H1 (cell line): Measurements from ENCODE around the gene CELF4. TPM values are rescaled to one million over a fixed set of nuclear protein-coding genes. Genes with fewer than 3 reads are reported as not detected.

Experiments used
- CTCF ChIA-PET: fragments of 300-600 bp; sonication (Branson Sonifier 250); formaldehyde crosslinking; loops from one replicate; lab custom pipeline; 2021; ENCODE audit not compliant: partially characterized antibody; lab: Charles Lee
- POLR2A ChIA-PET: fragments of 300-600 bp; sonication (Branson Sonifier 250); formaldehyde crosslinking; loops from one replicate; lab custom pipeline; 2021; ENCODE audit warnings: inconsistent platforms; ENCODE audit not compliant: partially characterized antibody; lab: Charles Lee
- DNase-seq, 2 experiments: peaks; one replicate each; pipeline versions ENCODE4 v3.0.0 to v3.0.0-alpha.2; 2010 to 2022; ENCODE audit warnings: low spot score in 2 of 2, low read depth in 1 of 2, mixed read lengths in 1 of 2
- FAIRE-seq: peaks from 2 replicates; lab custom pipeline; 2011; peaks lifted over from hg19 to GRCh38; lab: Jason Lieb, UNC
- H2AFZ ChIP-seq: 2 replicates; pipeline ENCODE4 v1.8.1; 2012; ENCODE audit warnings: low read length, inconsistent platforms
- H2AK5ac ChIP-seq: 2 replicates; pipeline ENCODE4 v1.6.1; 2013; ENCODE audit warnings: low read depth, low read length
- H2BK120ac ChIP-seq: replicated peaks from 2 replicates; pipeline ENCODE3; 2013; ENCODE audit warnings: low read depth, low read length, inconsistent platforms
- H2BK12ac ChIP-seq: 2 replicates; pipeline ENCODE4 v1.6.1; 2013; ENCODE audit warnings: low read depth, low read length
- H2BK15ac ChIP-seq: 2 replicates; pipeline ENCODE4 v1.6.1; 2013; ENCODE audit warnings: low read length
- H2BK20ac ChIP-seq: 2 replicates; pipeline ENCODE4 v1.6.1; 2013; ENCODE audit warnings: low read length
- H2BK5ac ChIP-seq: 2 replicates; pipeline ENCODE4 v1.6.1; 2013; ENCODE audit warnings: low read depth, low read length
- H3K14ac ChIP-seq: 2 replicates; pipeline ENCODE4 v1.6.1; 2013; ENCODE audit warnings: inconsistent platforms; ENCODE audit not compliant: insufficient read length
- H3K18ac ChIP-seq: 2 replicates; pipeline ENCODE4 v1.6.1; 2013; ENCODE audit warnings: low read length; ENCODE audit errors: extremely low read depth
- H3K23ac ChIP-seq: 2 replicates; pipeline ENCODE4 v1.6.1; 2013; ENCODE audit warnings: inconsistent platforms; ENCODE audit not compliant: insufficient read length
- H3K23me2 ChIP-seq: 2 replicates; pipeline ENCODE4 v1.6.1; 2013; ENCODE audit warnings: low read depth, low read length
- H3K27ac ChIP-seq: 2 replicates; pipeline ENCODE4 v1.6.1; 2011; ENCODE audit warnings: low read depth, low read length, inconsistent platforms
- H3K27me3 ChIP-seq, 4 experiments: replicated peaks in 1 of 4; 1 replicate in 1 of 4; 2 replicates in 3 of 4; pipeline versions ENCODE4 v1.6.1 to v1.8.1; 2011 to 2013; ENCODE audit warnings: low read length in 3 of 4, mild to moderate bottlenecking in 3 of 4, inconsistent platforms in 2 of 4, mixed read lengths in 2 of 4, moderate library complexity in 1 of 4; ENCODE audit not compliant: control insufficient read depth in 3 of 4, insufficient read depth in 3 of 4; ENCODE audit errors: extremely low read depth in 1 of 4
- H3K36me3 ChIP-seq, 4 experiments: 2 replicates each; pipeline versions ENCODE4 v1.6.1 to v1.8.1; 2011 to 2013; ENCODE audit warnings: mild to moderate bottlenecking in 4 of 4, low read length in 3 of 4, moderate library complexity in 2 of 4, control low read depth in 1 of 4, inconsistent platforms in 1 of 4; ENCODE audit not compliant: insufficient read depth in 4 of 4, control insufficient read depth in 2 of 4
- H3K4ac ChIP-seq: replicated peaks from 2 replicates; pipeline ENCODE3; 2013; ENCODE audit warnings: low read length, low read depth, mixed read lengths, inconsistent platforms; ENCODE audit not compliant: insufficient read length
- H3K4me1 ChIP-seq, 4 experiments: replicated peaks in 1 of 4; 1 replicate in 1 of 4; 2 replicates in 3 of 4; pipeline versions ENCODE4 v1.6.1 to v1.8.1; 2011 to 2013; ENCODE audit warnings: low read length in 3 of 4, inconsistent platforms in 2 of 4, mixed read lengths in 1 of 4; ENCODE audit not compliant: insufficient read depth in 4 of 4, control insufficient read depth in 3 of 4
- H3K4me2 ChIP-seq, 2 experiments: 2 replicates each; pipeline versions ENCODE4 v1.6.1 to v1.8.1; 2011 to 2013; ENCODE audit warnings: low read depth in 2 of 2, low read length in 2 of 2, control low read depth in 1 of 2, inconsistent platforms in 1 of 2, mild to moderate bottlenecking in 1 of 2; ENCODE audit not compliant: insufficient read depth in 1 of 2
- H3K4me3 ChIP-seq, 4 experiments: fragments of 200-600, 300-600 bp in 1 of 4; sonication (generic), shearing (Covaris generic), sonication (Bioruptor Twin) in 1 of 4; 2 replicates each; pipeline versions ENCODE4 v1.5.1 to v1.8.1; 2011 to 2016; ENCODE audit warnings: low read length in 4 of 4, low read depth in 3 of 4, control low read depth in 2 of 4, inconsistent platforms in 2 of 4, mild to moderate bottlenecking in 2 of 4, mixed read lengths in 1 of 4, moderate library complexity in 1 of 4; ENCODE audit not compliant: insufficient read depth in 2 of 4; ENCODE audit errors: extremely low read depth in 1 of 4
- H3K56ac ChIP-seq: replicated peaks from 2 replicates; pipeline ENCODE3; 2013; ENCODE audit warnings: low read depth, mild to moderate bottlenecking, mixed read lengths, low read length, inconsistent platforms; ENCODE audit not compliant: insufficient read length
- H3K79me1 ChIP-seq: 2 replicates; pipeline ENCODE4 v1.6.1; 2013; ENCODE audit warnings: low read depth, low read length, control low read depth
- H3K79me2 ChIP-seq, 2 experiments: 2 replicates each; pipeline versions ENCODE4 v1.6.1 to v1.8.1; 2012 to 2013; ENCODE audit warnings: low read length in 2 of 2, mild to moderate bottlenecking in 2 of 2, inconsistent platforms in 1 of 2; ENCODE audit not compliant: insufficient read depth in 2 of 2, control insufficient read depth in 1 of 2
- H3K9ac ChIP-seq, 4 experiments: replicated peaks in 1 of 4; 1 replicate in 1 of 4; 2 replicates in 3 of 4; pipeline versions ENCODE4 v1.6.1 to v1.8.1; 2011 to 2013; ENCODE audit warnings: low read depth in 3 of 4, low read length in 3 of 4, control low read depth in 2 of 4, mild to moderate bottlenecking in 2 of 4, moderate library complexity in 2 of 4, inconsistent platforms in 1 of 4; ENCODE audit errors: extremely low read depth in 1 of 4
- H3K9me3 ChIP-seq, 2 experiments: 2 replicates each; pipeline versions ENCODE4 v1.6.1 to v1.8.1; 2012 to 2013; ENCODE audit warnings: mild to moderate bottlenecking in 2 of 2, moderate library complexity in 2 of 2, control low read depth in 1 of 2, inconsistent platforms in 1 of 2, low read depth in 1 of 2, low read length in 1 of 2, mixed read lengths in 1 of 2; ENCODE audit not compliant: insufficient read depth in 2 of 2
- H4K20me1 ChIP-seq, 2 experiments: replicated peaks in 1 of 2; 2 replicates each; pipeline versions ENCODE3 to v1.8.1; 2011 to 2013; ENCODE audit warnings: inconsistent platforms in 2 of 2, low read length in 2 of 2, mild to moderate bottlenecking in 1 of 2; ENCODE audit not compliant: insufficient read depth in 2 of 2, control insufficient read depth in 1 of 2
- H4K5ac ChIP-seq: 2 replicates; pipeline ENCODE4 v1.6.1; 2013; ENCODE audit warnings: low read length, low read depth, mixed read lengths, inconsistent platforms; ENCODE audit not compliant: insufficient read length
- H4K8ac ChIP-seq: 2 replicates; pipeline ENCODE4 v1.8.0; 2013; ENCODE audit warnings: mild to moderate bottlenecking, moderate library complexity, low read length, inconsistent platforms; ENCODE audit not compliant: insufficient read depth; ENCODE audit errors: extremely low read depth
- H4K91ac ChIP-seq: replicated peaks from 2 replicates; pipeline ENCODE3; 2013; ENCODE audit warnings: low read length, mixed read lengths, inconsistent platforms; ENCODE audit not compliant: insufficient read length
- ATF2 ChIP-seq: IDR thresholded peaks from 2 replicates; pipeline ENCODE4 v1.6.1; 2012; ENCODE audit warnings: low read length, inconsistent platforms
- CEBPB ChIP-seq: IDR thresholded peaks from 2 replicates; pipeline ENCODE4 v1.6.1; 2012; ENCODE audit warnings: low read depth, low read length
- EP300 ChIP-seq, 2 experiments: IDR thresholded peaks; 1 replicate in 1 of 2; 2 replicates in 1 of 2; pipeline ENCODE4 v1.6.1; 2011 to 2012; ENCODE audit warnings: low read depth in 2 of 2, low read length in 2 of 2, mild to moderate bottlenecking in 2 of 2, borderline replicate concordance in 1 of 2, inconsistent platforms in 1 of 2, moderate library complexity in 1 of 2
- HDAC6 ChIP-seq: IDR thresholded peaks from one replicate; pipeline ENCODE4 v1.7.1; 2012; ENCODE audit warnings: low read depth, mild to moderate bottlenecking, inconsistent platforms, low read length, moderate library complexity
- MAFK ChIP-seq: IDR thresholded peaks from 2 replicates; pipeline ENCODE4 v1.6.1; 2012; ENCODE audit warnings: low read depth, mild to moderate bottlenecking, improper control_type of control experiment, low read length
- MAX ChIP-seq: IDR thresholded peaks from 2 replicates; pipeline ENCODE4 v1.6.1; 2012; ENCODE audit warnings: inconsistent platforms
- NANOG ChIP-seq: IDR thresholded peaks from 2 replicates; pipeline ENCODE4 v1.6.1; 2011; ENCODE audit warnings: low read length, low read depth, mild to moderate bottlenecking, inconsistent platforms; ENCODE audit not compliant: insufficient read depth, poor library complexity, severe bottlenecking
- POU5F1 ChIP-seq: IDR thresholded peaks from 2 replicates; pipeline ENCODE4 v1.6.1; 2011; ENCODE audit warnings: low read depth, mild to moderate bottlenecking, low read length, moderate library complexity
- RXRA ChIP-seq: IDR thresholded peaks from 2 replicates; pipeline ENCODE4 v1.6.1; 2011; ENCODE audit warnings: low read depth, mild to moderate bottlenecking, low read length, moderate library complexity; ENCODE audit not compliant: insufficient read depth
- SIX5 ChIP-seq: IDR thresholded peaks from 2 replicates; pipeline ENCODE4 v1.6.1; 2011; ENCODE audit warnings: mild to moderate bottlenecking, low read depth, low read length
- SP2 ChIP-seq: IDR thresholded peaks from 2 replicates; pipeline ENCODE4 v1.6.1; 2012; ENCODE audit warnings: mild to moderate bottlenecking, low read length, inconsistent platforms
- SUZ12 ChIP-seq: fragments of 200-600 bp; sonication (generic); IDR thresholded peaks from 2 replicates; pipeline ENCODE4 v1.6.1; 2012; ENCODE audit warnings: mild to moderate bottlenecking, inconsistent platforms, low read length, moderate library complexity, mixed read lengths
- polyA plus RNA-seq, 7 experiments: library from polyadenylated mRNA; depleted of rRNA in 3 of 7; stranded (reverse) in 5 of 7; unstranded in 2 of 7; fragments of >200 nt in 5 of 7; fragments of 200-250 nt in 2 of 7; gene quantifications; 1 replicate in 5 of 7; 2 replicates in 1 of 7; 4 replicates in 1 of 7; pipeline versions ENCODE4 v1.2.1 to v1.2.3, GENCODE V29; 2011 to 2013; ENCODE audit warnings: missing spikeins in 2 of 7, mixed read lengths in 2 of 7
- total RNA-seq: library from RNA; stranded (reverse); fragmentation: NEBNext Ultra II Directional; extraction: Animal tissue kit (Norgen Biotek cat#: 25700); gene quantifications from 2 replicates; pipeline ENCODE4 v1.2.1, GENCODE V29; 2021

CELF4 gene
- total and polyA plus RNA-seq, 2 of the 8 experiments (the other 6 are each of a cell fraction or from before 2014, with no cell fraction given), result 1.6 to 3.4 TPM

DNA sequence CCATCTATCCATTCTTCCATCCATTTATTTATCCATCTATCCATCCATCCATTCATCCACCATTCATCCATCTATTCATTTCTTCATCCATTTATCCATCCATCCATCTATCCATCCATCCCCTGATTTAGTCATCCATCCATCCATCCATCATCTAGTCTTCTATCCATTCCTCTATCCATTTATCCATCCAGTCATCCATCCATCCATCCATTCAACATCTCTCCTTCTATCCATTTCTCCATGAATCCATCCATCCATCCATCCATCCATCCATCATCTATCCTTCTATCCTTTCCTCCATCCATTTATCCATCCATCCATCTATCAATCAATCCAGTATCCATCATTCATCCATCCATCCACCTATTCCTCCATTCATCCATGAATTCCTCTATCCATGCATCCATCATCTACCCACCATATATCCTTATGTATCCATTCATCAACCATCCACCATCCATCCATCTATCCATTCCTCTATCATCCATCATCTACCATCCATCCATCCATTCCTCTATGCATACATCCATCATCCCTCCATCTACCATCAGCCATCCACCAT, 185.0 kb downstream of the CELF4 start:
- H3K4me2 ChIP-seq, result no peak overlapping the region
- FAIRE-seq (no peak), DNase-seq (no peak)
- H2AK5ac ChIP-seq, result no peak overlapping the region
- no peak overlapping the region for H2BK120ac ChIP-seq
- no peaks in the 10 kb centered on the region for H3K9me3 ChIP-seq
- H3K4me1 ChIP-seq, result peaks cover 0 to 14% (median 11%) of the 10 kb centered on the region in 4 experiments; a peak in 6 of 7 replicates
- H2BK20ac ChIP-seq, result no peak overlapping the region
- no peak overlapping the region for H3K4ac ChIP-seq
- H3K18ac ChIP-seq, result no peak overlapping the region
- H3K23ac ChIP-seq, result no peak overlapping the region
- no peak overlapping the region for H3K27ac ChIP-seq
- peaks cover 0 to 7% of the 10 kb centered on the region in 2 experiments for H4K20me1 ChIP-seq
- H2BK5ac ChIP-seq, result no peak overlapping the region
- H3K4me3 ChIP-seq, result no peak overlapping the region
- no peak overlapping the region for H4K91ac ChIP-seq
- no peaks in the 10 kb centered on the region for H3K36me3 ChIP-seq
- H4K5ac ChIP-seq, result no peak overlapping the region
- peak overlapping the region; percentile 2 for H3K56ac ChIP-seq
- H2BK12ac ChIP-seq, result no peak overlapping the region
- H3K27me3 ChIP-seq, result peaks cover 0 to 2% (median 0%) of the 10 kb centered on the region in 4 experiments; a peak in 2 of 7 replicates
- H2AFZ ChIP-seq, result no peak overlapping the region
- H3K14ac ChIP-seq, result no peak overlapping the region
- H2BK15ac ChIP-seq, result no peak overlapping the region
- H4K8ac ChIP-seq, result no peak overlapping the region
- peaks cover 11% of the 10 kb centered on the region; the same call in 1 of the 2 replicates for H3K23me2 ChIP-seq
- H3K9ac ChIP-seq, result no peak overlapping the region
- no peaks in the 10 kb centered on the region for H3K79me1 ChIP-seq
- POLR2A ChIA-PET, result no interaction called here
- no peaks in the 10 kb centered on the region for H3K79me2 ChIP-seq
- CTCF ChIA-PET, result interaction anchor here (0.7 to 7.9 kb wide), 10 partner anchors 28 to 159 kb away, joined by 3 to 85 read pairs (median 4); no protein-coding TSS in a partner anchor
- TF ChIP-seq NANOG (no peak), SUZ12 (no peak), SP2 (no peak), CEBPB (no peak), ATF2 (no peak), MAFK (no peak), POU5F1 (no peak), SIX5 (no peak), EP300 (IDR thresholded peaks at IDR 0.05; ENCODE audit: borderline replicate concordance in 1 of 2, low read depth in 2 of 2, low read length in 2 of 2) (no peak), HDAC6 (no peak), RXRA (no peak), MAX (no peak)
